HG03460 (cell line): ENCODE results near the gene MKLN1.

Experiments
- ATAC-seq: cut with Tn5 transposase; IDR thresholded peaks from one replicate; pipeline ENCODE4 v1.9.1; 2021; ENCODE audit not compliant: unreplicated experiment

The MKLN1 gene

DNA sequence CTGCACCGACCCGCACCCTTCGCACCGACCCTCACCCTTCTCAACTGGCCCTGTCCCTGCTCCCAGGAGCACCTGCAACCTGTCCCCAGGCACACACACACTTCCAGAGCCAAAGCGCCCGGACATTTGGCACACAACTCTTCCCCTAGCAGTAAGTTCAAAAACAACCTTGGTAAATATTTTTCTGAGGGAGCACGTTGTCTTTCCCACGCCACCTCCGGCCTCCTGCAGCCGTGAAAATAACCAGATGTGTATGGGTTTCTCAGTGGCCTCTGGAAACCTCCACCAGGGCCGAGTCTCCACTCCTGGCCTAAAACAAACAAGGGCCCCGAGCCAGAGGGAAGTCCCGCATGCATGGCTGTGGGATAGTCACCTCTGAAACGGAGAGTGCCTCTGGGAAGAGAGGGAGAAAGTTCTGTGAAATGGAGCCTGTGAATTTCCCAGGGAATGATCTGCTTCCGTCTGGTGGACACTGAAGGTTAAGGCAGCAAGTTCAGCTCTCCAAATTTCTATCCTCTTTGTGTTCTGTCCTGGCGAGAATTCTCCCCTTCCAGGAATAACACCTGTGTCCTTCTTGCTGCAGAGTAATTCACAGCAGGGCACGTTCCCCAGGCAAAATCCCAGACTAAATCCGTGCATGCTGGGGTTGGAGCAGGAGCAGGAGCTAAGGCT, 213.0 kb downstream of the MKLN1 start:
- ATAC-seq: no peak

DNA sequence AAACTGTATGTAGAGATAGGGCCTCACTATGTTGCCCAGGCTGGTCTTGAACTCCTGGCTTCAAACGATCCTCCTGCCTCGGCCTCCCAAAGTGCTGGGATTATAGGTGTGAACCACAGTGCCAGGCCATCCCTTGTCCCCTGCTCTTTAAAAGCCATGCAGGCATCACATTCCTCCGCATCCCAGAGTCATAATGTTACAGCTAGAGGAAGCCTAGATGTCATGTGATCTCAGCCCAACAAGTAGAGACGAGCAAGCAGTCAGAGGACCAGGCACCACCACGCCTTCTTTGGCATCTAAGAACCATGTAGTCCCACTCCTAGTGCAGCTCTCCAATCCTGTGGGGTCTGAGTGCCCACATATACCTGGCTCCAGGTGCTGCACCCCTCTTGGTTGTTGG, 215.6 kb downstream of the MKLN1 start:
- no peak for ATAC-seq

DNA sequence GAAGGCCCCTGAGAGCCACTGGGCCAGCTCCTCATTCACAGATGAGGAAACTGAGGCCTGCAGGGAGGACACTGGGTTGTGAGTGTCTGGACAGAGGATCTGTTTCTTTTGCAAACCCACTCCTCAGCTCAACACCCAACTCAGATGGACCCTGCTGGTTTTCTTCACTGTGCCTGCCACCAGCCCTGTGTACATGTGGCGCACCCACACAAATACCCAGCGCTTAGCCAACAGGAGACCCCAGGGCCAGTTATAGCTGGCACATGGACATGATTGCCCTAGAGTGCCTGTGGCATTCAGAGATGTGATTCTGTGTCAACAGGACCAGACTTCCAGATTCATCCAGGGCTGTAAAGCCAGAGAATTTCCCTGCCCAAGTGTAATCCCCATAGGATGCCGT, 216.3 kb downstream of the MKLN1 start:
- ATAC-seq: no peak

DNA sequence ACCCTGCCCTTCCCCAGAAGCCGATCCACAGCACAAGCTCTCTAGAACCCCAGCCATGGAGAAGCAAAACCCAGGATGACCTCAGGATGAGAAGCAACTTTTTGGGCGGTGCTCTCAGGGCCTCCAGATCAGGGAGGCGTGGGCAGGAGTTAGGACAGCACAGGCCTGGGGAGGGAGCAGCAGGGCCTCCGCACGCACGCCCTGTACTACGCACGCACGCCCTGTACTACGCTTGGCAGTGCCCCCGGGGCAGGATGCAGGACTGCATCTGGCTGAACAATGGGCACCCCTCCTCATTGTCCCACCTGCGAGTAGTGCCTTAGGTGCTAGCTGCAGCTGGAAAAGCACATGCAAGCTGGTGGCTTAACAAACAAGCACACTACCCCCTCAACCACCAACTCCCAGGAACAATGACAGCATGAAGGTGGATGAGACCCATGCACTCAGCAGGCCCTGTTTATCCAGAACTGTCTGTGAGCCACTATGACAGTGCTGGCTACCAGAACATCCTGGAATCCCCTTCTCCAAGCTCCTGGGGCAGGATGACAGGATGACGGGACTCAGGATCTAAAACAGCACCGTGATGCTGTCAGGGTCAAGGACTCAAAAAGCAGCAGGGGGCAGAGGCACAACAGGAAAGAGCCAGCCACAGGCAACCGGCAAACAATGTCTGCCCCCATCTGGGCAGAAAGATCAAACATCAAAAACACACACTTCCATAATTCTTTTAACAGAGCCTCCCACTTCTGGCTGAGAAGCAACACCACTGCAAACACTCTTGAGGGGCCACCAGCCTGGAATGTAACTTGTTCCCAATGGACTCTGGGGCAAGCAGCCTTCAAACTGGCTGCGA, 217.0 kb downstream of the MKLN1 start:
- ATAC-seq: no peak

DNA sequence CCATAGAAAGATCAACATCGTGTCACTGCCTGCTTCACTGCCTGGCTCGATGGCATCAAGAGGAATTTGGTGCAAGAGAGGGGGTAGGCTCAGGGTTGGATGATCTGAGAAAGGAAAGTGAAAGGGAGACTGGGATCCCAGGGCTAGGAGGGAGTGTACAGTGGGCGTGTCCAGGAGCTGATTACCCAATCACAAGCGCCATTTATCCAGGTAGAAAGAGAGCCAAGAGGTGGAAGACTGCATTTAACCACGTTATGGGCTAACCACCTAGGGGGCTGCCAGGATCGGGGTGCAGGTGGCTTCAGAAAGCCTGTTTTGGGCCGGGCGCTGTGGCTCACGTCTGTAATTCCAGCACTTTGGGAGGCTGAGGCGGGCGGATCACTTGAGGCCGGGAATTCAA, 218.4 kb downstream of the MKLN1 start:
- no peak for ATAC-seq
